Measurements from ENCODE around the gene PSMB7. TPM values are rescaled to one million over a fixed set of nuclear protein-coding genes. Genes with fewer than 3 reads are reported as not detected.

PSMB7 gene
- total and polyA plus RNA-seq, 2 of the 13 experiments (the other 11 are each of a cell fraction or from before 2014, with no cell fraction given): 259 to 291 TPM

DNA sequence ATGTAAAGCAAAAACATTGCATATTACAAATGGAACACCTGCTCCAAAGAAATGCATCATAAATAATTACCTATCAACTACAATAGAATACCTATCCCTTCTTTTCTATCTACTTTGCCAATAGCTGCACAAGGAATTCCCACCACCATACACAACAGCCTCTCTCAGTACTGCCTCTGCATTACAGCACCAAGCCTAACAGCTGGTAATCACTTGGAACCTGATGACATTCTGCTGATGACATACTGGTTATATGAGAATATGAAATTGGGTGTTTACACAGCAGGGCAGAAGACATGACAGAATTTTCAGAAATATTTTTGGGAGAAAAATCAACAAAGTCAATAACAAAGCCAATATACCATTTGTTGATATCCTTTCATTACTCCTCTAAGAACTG, 43.2 kb downstream of the PSMB7 start:
- Histone ChIP-seq H3K27ac (ENCODE audit: extremely low read length, insufficient read depth, low read length) (no peak overlapping the region), H3K9me3 (ENCODE audit: low read length) (no peaks in the 10 kb centered on the region), H3K9ac (ENCODE audit: insufficient read depth, low read depth, low read length) (no peak overlapping the region), H3K36me3 (replicated peaks in 1 of 2; ENCODE audit: control insufficient read depth in 1 of 2, insufficient read depth in 2 of 2, low read length in 2 of 2) (peaks cover 7 to 9% of the 10 kb centered on the region in 2 experiments; a peak in 4 of 5 replicates), H4K20me1 (ENCODE audit: insufficient read depth, low read length) (peaks cover 3% of the 10 kb centered on the region; the same call in 1 of the 2 replicates), H3K4me1 (ENCODE audit: insufficient read depth, low read length) (peaks cover 41% of the 10 kb centered on the region), H2AFZ (ENCODE audit: low read length) (no peak overlapping the region), H3K79me2 (ENCODE audit: insufficient read depth, low read length) (peaks cover 72% of the 10 kb centered on the region), H3K4me2 (ENCODE audit: low read depth, low read length) (no peak overlapping the region), H3K4me3 (replicated peaks in 1 of 3; ENCODE audit: insufficient read depth in 1 of 3, low read depth in 2 of 3, low read length in 3 of 3) (no peak overlapping the region), H3K27me3 (ENCODE audit: control insufficient read depth in 1 of 2, insufficient read depth in 2 of 2, low read length in 2 of 2) (no peaks in the 10 kb centered on the region)
- DNase-seq (ENCODE audit: low spot score) (no peak), FAIRE-seq (no peak), ATAC-seq (no peak)
- CTCF ChIA-PET (ENCODE audit: low intra/inter-chr PET ratio, low total read pairs): no interaction called here
- no peak for TF ChIP-seq ZNF101 (CRISPR knock-in tag; IDR thresholded peaks at IDR 0.05; ENCODE audit: borderline replicate concordance, low read depth)
- TF ChIP-seq TRIM24 (CRISPR knock-in tag; IDR thresholded peaks at IDR 0.05): no peak
- TF ChIP-seq ZC3H13 (CRISPR knock-in tag; IDR thresholded peaks at IDR 0.05): no peak
- BruUV-seq (replicated peaks): no TSS peak
- POLR2A ChIA-PET: no interaction called here
- intact Hi-C loops (cut with micrococcal nuclease; ENCODE audit: unreplicated experiment) (no loop called here), in situ Hi-C loops (cut with HindIII; ENCODE audit: extremely low pct_ligation_motif_present, low pct_unique_long_range_greater_than_20kb) (no loop called here)

- ATAC-seq: no peak
- Histone ChIP-seq H3K9me3 (ENCODE audit: low read length) (no peaks in the 10 kb centered on the region), H4K20me1 (ENCODE audit: insufficient read depth, low read length) (peaks cover 3% of the 10 kb centered on the region; the same call in 1 of the 2 replicates), H3K27me3 (ENCODE audit: control insufficient read depth in 1 of 2, insufficient read depth in 2 of 2, low read length in 2 of 2) (no peaks in the 10 kb centered on the region), H3K79me2 (ENCODE audit: insufficient read depth, low read length) (peaks cover 75% of the 10 kb centered on the region), H3K9ac (ENCODE audit: insufficient read depth, low read depth, low read length) (no peak overlapping the region), H3K4me1 (ENCODE audit: insufficient read depth, low read length) (peaks cover 42% of the 10 kb centered on the region), H3K36me3 (replicated peaks in 1 of 2; ENCODE audit: control insufficient read depth in 1 of 2, insufficient read depth in 2 of 2, low read length in 2 of 2) (peaks cover 8 to 9% of the 10 kb centered on the region in 2 experiments; a peak in 3 of 5 replicates), H3K4me2 (ENCODE audit: low read depth, low read length) (no peak overlapping the region), H2AFZ (ENCODE audit: low read length) (no peak overlapping the region), H3K4me3 (replicated peaks in 1 of 3; ENCODE audit: insufficient read depth in 1 of 3, low read depth in 2 of 3, low read length in 3 of 3) (no peak overlapping the region), H3K27ac (ENCODE audit: extremely low read length, insufficient read depth, low read length) (peak overlapping the region; percentile 19)
- no TSS peak for BruUV-seq (replicated peaks)
- intact Hi-C loops (cut with micrococcal nuclease; ENCODE audit: unreplicated experiment) (loop anchor here (2.0 kb wide), 1 partner anchor 16 kb away; no protein-coding TSS in a partner anchor), in situ Hi-C loops (cut with HindIII; ENCODE audit: extremely low pct_ligation_motif_present, low pct_unique_long_range_greater_than_20kb) (no loop called here)
- ChIA-PET POLR2A (no interaction called here), CTCF (ENCODE audit: low intra/inter-chr PET ratio, low total read pairs) (no interaction called here)
- DNase-seq (ENCODE audit: low spot score): peak; percentile 30
- whole genome bisulfite sequencing (ENCODE audit: low lambda C conversion rate): 77% methylated on average over 9 of the region's 9 CpGs
- FAIRE-seq: no peak
- TF ChIP-seq ZNF207 (IDR thresholded peaks at IDR 0.05; ENCODE audit: borderline replicate concordance): no peak
- TF ChIP-seq NFAT5 (CRISPR knock-in tag; IDR thresholded peaks at IDR 0.05): no peak
- no peak for TF ChIP-seq PAF1 (CRISPR knock-in tag; IDR thresholded peaks at IDR 0.05)
- no peak for TF ChIP-seq ZBTB25 (CRISPR knock-in tag; IDR thresholded peaks at IDR 0.05)
- TF ChIP-seq ZNF772 (CRISPR knock-in tag; IDR thresholded peaks at IDR 0.05): no peak
- TF ChIP-seq SATB2 (CRISPR knock-in tag; IDR thresholded peaks at IDR 0.05): no peak
Observed at GRCh38 chr9:124370896-124371582, 44.2 kb downstream of the PSMB7 start.
